GM23338 (cell line): ENCODE data around the gene PID1. TPM values are rescaled to one million over a fixed set of nuclear protein-coding genes. Genes with fewer than 3 reads are reported as not detected.

Experiments used
- ATAC-seq: fragments of 200-7000 bp; cut with Tn5 transposase; 3 replicates; pipeline ENCODE4 v1.9.1; 2020
- DNase-seq: peaks from one replicate; pipeline ENCODE4 v3.0.0-alpha.2; 2015; ENCODE audit warnings: low spot score
- H2AFZ ChIP-seq: fragments of 200-600 bp; sonication (generic); 2 replicates; pipeline ENCODE4 v1.8.0; 2016; ENCODE audit warnings: antibody characterized with exemption, mild to moderate bottlenecking, moderate library complexity
- H3F3A ChIP-seq: fragments of 200-600 bp; sonication (generic); replicated peaks from 2 replicates; pipeline ENCODE4 v1.8.0; 2017; ENCODE audit warnings: antibody characterized with exemption, mixed run types, low read depth
- H3K27ac ChIP-seq: fragments of 200-600 bp; sonication (generic); 2 replicates; pipeline ENCODE4 v1.6.1; 2016; ENCODE audit warnings: low read depth
- H3K27me3 ChIP-seq: fragments of 200-600 bp; sonication (generic); 2 replicates; pipeline ENCODE4 v1.8.0; 2016; ENCODE audit warnings: mild to moderate bottlenecking, mixed run types, moderate library complexity; ENCODE audit not compliant: insufficient read depth
- H3K36me3 ChIP-seq: fragments of 200-600 bp; sonication (generic); 2 replicates; pipeline ENCODE4 v1.8.0; 2016; ENCODE audit warnings: mild to moderate bottlenecking; ENCODE audit not compliant: insufficient read depth
- H3K4me1 ChIP-seq: fragments of 200-600 bp; sonication (generic); 2 replicates; pipeline ENCODE4 v1.8.0; 2016; ENCODE audit warnings: mild to moderate bottlenecking, moderate library complexity; ENCODE audit not compliant: insufficient read depth
- H3K4me2 ChIP-seq: fragments of 200-600 bp; sonication (generic); 2 replicates; pipeline ENCODE4 v1.7.1; 2017; ENCODE audit warnings: mixed run types
- H3K4me3 ChIP-seq: fragments of 200-600 bp; sonication (generic); 2 replicates; pipeline ENCODE4 v1.6.1; 2016; ENCODE audit warnings: mixed run types
- H3K79me2 ChIP-seq: fragments of 200-600 bp; sonication (generic); replicated peaks from 2 replicates; pipeline ENCODE4 v1.8.0; 2017; ENCODE audit warnings: mild to moderate bottlenecking; ENCODE audit not compliant: insufficient read depth
- H3K9me2 ChIP-seq: fragments of 200-600 bp; sonication (generic); 2 replicates; pipeline ENCODE4 v1.8.0; 2017; ENCODE audit not compliant: insufficient read depth
- H4K20me1 ChIP-seq: fragments of 200-600 bp; sonication (generic); replicated peaks from 2 replicates; pipeline ENCODE4 v1.8.0; 2017; ENCODE audit warnings: mild to moderate bottlenecking; ENCODE audit not compliant: insufficient read depth
- H3K27ac Mint-ChIP-seq: 2 replicates; pipeline ENCODE4 v1.8.0; 2020; ENCODE audit warnings: inconsistent platforms, mild to moderate bottlenecking, moderate library complexity, mixed read lengths
- H3K27me3 Mint-ChIP-seq: 3 replicates; pipeline ENCODE4 v1.8.0; 2022; ENCODE audit warnings: low read depth, mild to moderate bottlenecking, moderate library complexity, mixed read lengths, inconsistent platforms; ENCODE audit not compliant: insufficient read depth, poor library complexity
- H3K36me3 Mint-ChIP-seq: 3 replicates; pipeline ENCODE4 v1.8.0; 2021; ENCODE audit warnings: low read depth, mild to moderate bottlenecking, inconsistent platforms, moderate library complexity, mixed read lengths
- H3K4me1 Mint-ChIP-seq: 3 replicates; pipeline ENCODE4 v1.8.0; 2020; ENCODE audit warnings: mild to moderate bottlenecking, inconsistent platforms, mixed read lengths
- H3K4me3 Mint-ChIP-seq: 3 replicates; pipeline ENCODE4 v1.8.0; 2021; ENCODE audit warnings: moderate library complexity, mild to moderate bottlenecking, inconsistent platforms, mixed read lengths
- H3K9me3 Mint-ChIP-seq: 3 replicates; pipeline ENCODE4 v1.8.0; 2020; ENCODE audit warnings: moderate library complexity, mild to moderate bottlenecking, inconsistent platforms, mixed read lengths
- CREB1 ChIP-seq: fragments of 250-450 bp; sonication (Bioruptor Pico); IDR thresholded peaks from 2 replicates; pipeline ENCODE4 v1.5.0; 2020; ENCODE audit warnings: low read depth, mild to moderate bottlenecking, moderate library complexity
- CTCF ChIP-seq, 2 experiments: fragments of 200-600 bp in 1 of 2; sonication (generic) in 1 of 2; conservative IDR thresholded peaks; 2 replicates each; pipeline versions ENCODE4 v1.5.1 to v1.6.1; 2016 to 2017; ENCODE audit warnings: antibody characterized with exemption in 2 of 2, low read depth in 2 of 2, mild to moderate bottlenecking in 2 of 2, moderate library complexity in 1 of 2
- ETS1 ChIP-seq: IDR thresholded peaks from 2 replicates; pipeline ENCODE4 v1.6.1; 2016; ENCODE audit warnings: antibody characterized with exemption
- EZH2 ChIP-seq: fragments of 200-600 bp; sonication (generic); IDR thresholded peaks from one replicate; pipeline ENCODE4 v1.8.0; 2017; ENCODE audit warnings: antibody characterized with exemption, mild to moderate bottlenecking, low read depth; ENCODE audit not compliant: unreplicated experiment
- EZH2phosphoT487 ChIP-seq: fragments of 200-600 bp; sonication (generic); IDR thresholded peaks from one replicate; pipeline ENCODE4 v1.8.1; 2018; ENCODE audit warnings: antibody characterized with exemption; ENCODE audit not compliant: unreplicated experiment
- JUNB ChIP-seq: IDR thresholded peaks from one replicate; pipeline ENCODE4 v1.6.1; 2016; ENCODE audit warnings: antibody characterized with exemption; ENCODE audit not compliant: unreplicated experiment
- NANOG ChIP-seq: IDR thresholded peaks from 2 replicates; pipeline ENCODE4 v1.6.1; 2016; ENCODE audit warnings: antibody characterized with exemption, borderline replicate concordance
- POLR2AphosphoS5 ChIP-seq: IDR thresholded peaks from 2 replicates; pipeline ENCODE4 v1.6.1; 2016; ENCODE audit warnings: antibody characterized with exemption, low read depth
- REST ChIP-seq: IDR thresholded peaks from one replicate; pipeline ENCODE4 v1.6.1; 2018; ENCODE audit warnings: antibody characterized with exemption; ENCODE audit not compliant: unreplicated experiment
- STAT1 ChIP-seq: IDR thresholded peaks from one replicate; pipeline ENCODE4 v1.6.1; 2016; ENCODE audit warnings: antibody characterized with exemption; ENCODE audit not compliant: unreplicated experiment
- ZNF114 ChIP-seq: fragments of 250-450 bp; sonication (Bioruptor Pico); IDR thresholded peaks from 2 replicates; pipeline ENCODE4 v1.5.0; 2020; ENCODE audit warnings: mild to moderate bottlenecking, moderate library complexity
- ZNF331 ChIP-seq: fragments of 250-450 bp; sonication (Bioruptor Pico); IDR thresholded peaks from 2 replicates; pipeline ENCODE4 v1.5.0; 2020; ENCODE audit warnings: low read depth, mild to moderate bottlenecking, moderate library complexity
- ZNF462 ChIP-seq: fragments of 250-450 bp; sonication (Bioruptor Pico); IDR thresholded peaks from 2 replicates; pipeline ENCODE4 v1.5.0; 2020; ENCODE audit warnings: mild to moderate bottlenecking, moderate library complexity
- polyA plus RNA-seq: library from polyadenylated mRNA; unstranded; fragments of >200 nt; fragmentation: Nextera tagmentation; extraction: Ambion mirVana; gene quantifications from 2 replicates; pipeline ENCODE4 v1.2.1, GENCODE V29; 2016
- total RNA-seq: library from RNA; depleted of rRNA; stranded (reverse); fragments of >200 nt; shearing (Covaris generic); gene quantifications from 2 replicates; pipeline ENCODE4 v1.2.3, GENCODE V29; 2014

Gene PID1
- total and polyA plus RNA-seq, 2 experiments from 2014 or later, result 1.7 to 2.4 TPM

GRCh38 chr2:229098801-229099200 is 172.3 kb downstream of the PID1 start:
- Histone ChIP-seq H3F3A (no peaks in the 10 kb centered on the region), H3K4me2 (no peak overlapping the region), H4K20me1 (no peaks in the 10 kb centered on the region), H3K79me2 (no peaks in the 10 kb centered on the region), H3K4me1 (peaks cover 14% of the 10 kb centered on the region), H3K9me2 (no peaks in the 10 kb centered on the region), H3K4me3 (no peak overlapping the region), H3K27me3 (no peaks in the 10 kb centered on the region), H3K36me3 (no peaks in the 10 kb centered on the region), H2AFZ (no peak overlapping the region), H3K27ac (no peak overlapping the region)
- no peaks in the 10 kb centered on the region for H3K36me3 Mint-ChIP-seq
- H3K4me1 Mint-ChIP-seq, result peaks cover 19% of the 10 kb centered on the region; the same call in 2 of the 3 replicates
- peaks cover 2% of the 10 kb centered on the region for H3K27me3 Mint-ChIP-seq
- H3K9me3 Mint-ChIP-seq, result no peaks in the 10 kb centered on the region
- no peak for DNase-seq
- no peak for ATAC-seq
- H3K27ac Mint-ChIP-seq, result no peak overlapping the region
- TF ChIP-seq CTCF (conservative IDR thresholded peaks at IDR 0.05; ENCODE audit: low read depth in 2 of 2), result no peak
- TF ChIP-seq REST, result no peak
- no peak for TF ChIP-seq JUNB
- TF ChIP-seq EZH2, result no peak
- TF ChIP-seq NANOG, result no peak
- no peak for TF ChIP-seq ETS1
- TF ChIP-seq CREB1 (CRISPR knock-in tag), result no peak
- no peak for TF ChIP-seq ZNF331 (CRISPR knock-in tag)
- no peak for TF ChIP-seq ZNF114 (CRISPR knock-in tag)
- TF ChIP-seq EZH2phosphoT487, result no peak
- no peak for TF ChIP-seq ZNF462
- TF ChIP-seq STAT1, result no peak
- no peak for TF ChIP-seq POLR2AphosphoS5
- H3K4me3 Mint-ChIP-seq, result no peak overlapping the region
